Breast epithelium (tissue), 3 donors: ENCODE measurements around the gene GDPD5.

Source experiments
- CTCF ChIP-seq, 3 donors: fragments of 450-650 bp; IDR thresholded peaks; one replicate each; pipeline ENCODE4 v1.5.1; 2016 to 2017; ENCODE audit warnings: antibody characterized with exemption in 3 of 3, mild to moderate bottlenecking in 3 of 3, moderate library complexity in 3 of 3
- POLR2A ChIP-seq: fragments of 450-650 bp; IDR thresholded peaks from one replicate; pipeline ENCODE4 v1.6.1; 2016; ENCODE audit warnings: antibody characterized with exemption, mild to moderate bottlenecking, moderate library complexity
- POLR2AphosphoS5 ChIP-seq, 3 donors: sonication (generic); formaldehyde crosslinking; IDR thresholded peaks; one replicate each; pipeline ENCODE4 v1.6.1; 2017; ENCODE audit warnings: antibody characterized with exemption in 3 of 3

GRCh38 chr11:75456596-75457183 lies 69.1 kb downstream of the GDPD5 start:
- TF ChIP-seq CTCF (IDR thresholded peaks at IDR 0.05) (no peak), POLR2A (no peak), POLR2AphosphoS5 (IDR thresholded peaks at IDR 0.05) (no peak)
